Common myeloid progenitor, CD34-positive (primary cell): Measurements from ENCODE around the gene TEAD4.

ENCODE experiments used
- CTCF ChIA-PET: fragments of 350-600 bp; sonication (Branson Sonifier 250); formaldehyde crosslinking; loops from one replicate; lab custom pipeline; 2021; ENCODE audit warnings: antibody characterized with exemption; lab: Charles Lee
- POLR2A ChIA-PET: fragments of 350-600 bp; sonication (Branson Sonifier 250); formaldehyde crosslinking; loops from one replicate; lab custom pipeline; 2021; ENCODE audit warnings: antibody characterized with exemption; lab: Charles Lee
- DNase-seq, 3 donors: peaks; one replicate each; pipeline versions ENCODE4 v3.0.0 to v3.0.0-alpha.2; 2013
- H3K27ac ChIP-seq, 2 experiments: 1 replicate in 1 of 2; 2 replicates in 1 of 2; pipeline ENCODE4 v1.7.0; 2013; ENCODE audit warnings: inconsistent platforms in 2 of 2, low read length in 2 of 2, mild to moderate bottlenecking in 2 of 2, low read depth in 1 of 2, moderate library complexity in 1 of 2; ENCODE audit not compliant: severe bottlenecking in 2 of 2, insufficient read depth in 1 of 2, poor library complexity in 1 of 2
- H3K27me3 ChIP-seq, 5 experiments: replicated peaks in 2 of 5; 1 replicate in 3 of 5; 2 replicates in 2 of 5; pipeline versions ENCODE4 v1.6.1 to v1.7.0; 2013; ENCODE audit warnings: low read length in 4 of 5, mild to moderate bottlenecking in 2 of 5, moderate library complexity in 2 of 5, inconsistent platforms in 1 of 5; ENCODE audit not compliant: insufficient read depth in 5 of 5, control insufficient read depth in 4 of 5
- H3K36me3 ChIP-seq, 4 experiments: 1 replicate in 2 of 4; 2 replicates in 2 of 4; pipeline versions ENCODE4 v1.6.1 to v1.7.0; 2013; ENCODE audit warnings: low read length in 3 of 4, control low read depth in 1 of 4, mild to moderate bottlenecking in 1 of 4; ENCODE audit not compliant: control insufficient read depth in 4 of 4, insufficient read depth in 4 of 4
- H3K4me1 ChIP-seq, 4 experiments: 1 replicate in 3 of 4; 2 replicates in 1 of 4; pipeline versions ENCODE4 v1.6.1 to v1.7.1; 2013; ENCODE audit warnings: low read length in 3 of 4, mild to moderate bottlenecking in 3 of 4, control low read depth in 1 of 4, inconsistent platforms in 1 of 4, moderate library complexity in 1 of 4; ENCODE audit not compliant: control insufficient read depth in 4 of 4, insufficient read depth in 4 of 4; ENCODE audit errors: control extremely low read depth in 1 of 4
- H3K4me3 ChIP-seq, 7 experiments: 1 replicate in 4 of 7; 2 replicates in 3 of 7; pipeline versions ENCODE4 v1.5.1 to v1.7.0; 2013; ENCODE audit warnings: mild to moderate bottlenecking in 7 of 7, low read length in 6 of 7, moderate library complexity in 6 of 7, inconsistent platforms in 2 of 7, low read depth in 2 of 7, control low read depth in 1 of 7; ENCODE audit not compliant: insufficient read depth in 4 of 7, control insufficient read depth in 1 of 7; ENCODE audit errors: extremely low read depth in 1 of 7
- H3K9me3 ChIP-seq, 5 experiments: 1 replicate in 4 of 5; 2 replicates in 1 of 5; pipeline versions ENCODE4 v1.6.1 to v1.7.1; 2013; ENCODE audit warnings: low read length in 4 of 5, mild to moderate bottlenecking in 2 of 5, inconsistent platforms in 1 of 5, low read depth in 1 of 5, moderate library complexity in 1 of 5; ENCODE audit not compliant: control insufficient read depth in 4 of 5, insufficient read depth in 2 of 5; ENCODE audit errors: control extremely low read depth in 1 of 5
- WGBS: methylation state at CpG from one replicate; pipeline ENCODE4 v1.1.5; 2013; ENCODE audit not compliant: insufficient coverage; 5-methylcytosine and 5-hydroxymethylcytosine counted together

TEAD4 gene

DNA sequence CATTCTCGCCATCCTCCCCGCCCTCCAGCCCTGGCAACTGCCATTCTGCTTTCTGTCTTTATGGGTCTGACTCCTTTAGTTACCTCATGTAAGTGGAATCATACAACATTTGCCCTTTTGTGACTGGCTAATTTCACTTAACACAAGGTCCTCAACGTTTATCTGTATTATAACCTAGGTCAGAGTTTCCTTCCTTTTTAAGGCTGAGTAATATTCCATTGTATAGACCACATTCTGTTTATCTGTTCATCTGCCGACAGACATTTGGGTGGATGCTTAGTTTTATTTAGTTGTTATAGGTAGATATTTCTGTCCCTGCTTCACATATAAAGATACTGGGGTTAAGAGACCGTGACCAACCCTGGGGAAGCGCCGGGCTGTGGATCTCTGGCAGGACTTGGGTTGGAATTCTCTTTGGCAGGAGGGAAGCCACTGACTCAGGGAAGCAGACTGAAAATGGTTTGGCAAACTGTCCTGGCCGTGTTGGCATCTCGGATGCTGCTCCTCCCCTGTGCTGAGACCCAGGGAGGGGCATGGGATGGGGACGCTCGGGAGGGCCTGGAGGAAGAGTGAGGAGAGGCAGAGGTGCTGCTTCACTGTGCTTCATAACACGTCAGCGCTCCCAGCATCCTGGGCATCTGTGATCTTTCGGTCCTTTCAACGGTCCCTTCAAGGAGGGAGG, 38.9 kb downstream of the TEAD4 start:
- Histone ChIP-seq H3K4me3 (no peak overlapping the region), H3K27ac (no peak overlapping the region), H3K36me3 (no peaks in the 10 kb centered on the region), H3K4me1 (no peaks in the 10 kb centered on the region), H3K9me3 (no peaks in the 10 kb centered on the region), H3K27me3 (peaks cover 0 to 2% (median 0%) of the 10 kb centered on the region in 5 experiments)
- CTCF ChIA-PET: no interaction called here
- POLR2A ChIA-PET: interaction anchor here (0.6 kb wide), 1 partner anchor 69 kb away, joined by 3 read pairs; no protein-coding TSS in a partner anchor
- DNase-seq: no peak
- WGBS: 93% methylated on average over 13 of the region's 15 CpGs

DNA sequence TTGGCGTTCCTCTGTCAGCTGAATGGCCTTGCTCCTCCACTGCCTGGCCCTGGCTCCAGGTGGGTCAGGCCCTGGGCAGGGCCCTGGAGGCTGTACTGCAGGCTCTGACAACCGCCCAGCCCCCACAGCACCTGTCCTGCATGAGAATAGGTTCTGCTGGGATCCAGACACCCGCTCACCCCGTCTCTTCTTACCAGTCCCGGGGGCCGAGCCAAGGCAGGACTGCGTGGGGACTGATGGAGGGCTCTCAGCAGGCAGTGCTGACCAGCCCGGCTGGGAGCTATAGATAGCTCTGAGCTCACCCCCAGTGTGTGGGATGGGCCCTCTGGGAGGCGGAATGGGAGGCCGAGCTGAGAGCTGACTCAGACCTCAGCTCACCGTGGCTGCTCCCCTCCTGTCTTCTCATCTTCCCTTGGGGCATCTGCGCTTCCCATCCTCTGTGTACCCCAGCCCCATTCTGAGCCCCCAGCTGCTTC, 39.6 kb downstream of the TEAD4 start:
- H3K27me3 ChIP-seq: peaks cover 0 to 2% (median 0%) of the 10 kb centered on the region in 5 experiments
- H3K9me3 ChIP-seq: no peaks in the 10 kb centered on the region
- H3K4me3 ChIP-seq: no peak overlapping the region
- ChIA-PET CTCF (no interaction called here), POLR2A (no interaction called here)
- H3K36me3 ChIP-seq: no peaks in the 10 kb centered on the region
- DNase-seq: no peak
- 91% methylated on average over 11 of the region's 12 CpGs for WGBS
- H3K27ac ChIP-seq: no peak overlapping the region
- H3K4me1 ChIP-seq: no peaks in the 10 kb centered on the region

- POLR2A ChIA-PET: no interaction called here
- CTCF ChIA-PET: no interaction called here
- H3K4me3 ChIP-seq: no peak overlapping the region
- no peaks in the 10 kb centered on the region for H3K36me3 ChIP-seq
- no peak overlapping the region for H3K27ac ChIP-seq
- H3K4me1 ChIP-seq: no peaks in the 10 kb centered on the region
- no peak for DNase-seq
- 95% methylated on average over 23 of the region's 23 CpGs for WGBS
- no peaks in the 10 kb centered on the region for H3K9me3 ChIP-seq
- no peaks in the 10 kb centered on the region for H3K27me3 ChIP-seq
Observed at GRCh38 chr12:2999265-2999841, 40.2 kb downstream of the TEAD4 start.

GRCh38 chr12:3000548-3001275, 41.5 kb downstream of the TEAD4 start:
- Histone ChIP-seq H3K27me3 (no peaks in the 10 kb centered on the region), H3K36me3 (no peaks in the 10 kb centered on the region), H3K9me3 (no peaks in the 10 kb centered on the region), H3K4me3 (no peak overlapping the region), H3K27ac (no peak overlapping the region), H3K4me1 (peaks cover 0 to 2% (median 0%) of the 10 kb centered on the region in 4 experiments)
- CTCF ChIA-PET: interaction anchor here (0.6 to 1.3 kb wide), 2 partner anchors 12 to 113 kb away, joined by 3 to 4 read pairs; no protein-coding TSS in a partner anchor
- DNase-seq: peak in 1 of 3 donors; percentile 5
- 77% methylated on average over 12 of the region's 13 CpGs for WGBS
- POLR2A ChIA-PET: no interaction called here

- no peaks in the 10 kb centered on the region for H3K27me3 ChIP-seq
- no peak overlapping the region for H3K4me3 ChIP-seq
- ChIA-PET CTCF (interaction anchor here (1.2 to 2.2 kb wide), 3 partner anchors 29 to 79 kb away, joined by 3 to 10 read pairs (median 6); no protein-coding TSS in a partner anchor), POLR2A (no interaction called here)
- no peak for DNase-seq
- no peaks in the 10 kb centered on the region for H3K36me3 ChIP-seq
- H3K4me1 ChIP-seq: peaks cover 0 to 2% (median 0%) of the 10 kb centered on the region in 4 experiments
- H3K27ac ChIP-seq: no peak overlapping the region
- no peaks in the 10 kb centered on the region for H3K9me3 ChIP-seq
- 98% methylated on average over 5 of the region's 5 CpGs for WGBS
Observed at GRCh38 chr12:3002646-3003045, 43.4 kb downstream of the TEAD4 start.

GRCh38 chr12:3003357-3003992, 44.3 kb downstream of the TEAD4 start:
- ChIA-PET POLR2A (no interaction called here), CTCF (interaction anchor here (2.2 kb wide), 1 partner anchor 28 kb away, joined by 10 read pairs; no protein-coding TSS in a partner anchor)
- 96% methylated on average over 12 of the region's 15 CpGs for WGBS
- Histone ChIP-seq H3K27ac (no peak overlapping the region), H3K36me3 (no peaks in the 10 kb centered on the region), H3K27me3 (no peaks in the 10 kb centered on the region), H3K4me1 (peaks cover 0 to 2% (median 0%) of the 10 kb centered on the region in 4 experiments), H3K9me3 (no peaks in the 10 kb centered on the region), H3K4me3 (no peak overlapping the region)
- no peak for DNase-seq
